Aorta (tissue), 5 donors: ENCODE results near the gene RYK. TPM values are rescaled to one million over a fixed set of nuclear protein-coding genes. Genes with fewer than 3 reads are reported as not detected.
"Not testable (repeated sequence)": the region's sequence is repeated elsewhere in the genome, so short reads cannot be mapped to it uniquely, and the experiment has no call there.

Experiments
- ATAC-seq: fragments of 200-7000 bp; cut with Tn5 transposase; one replicate; pipeline ENCODE4 v1.9.1; 2022; ENCODE audit warnings: moderate library complexity; ENCODE audit not compliant: low FRiP score
- DNase-seq, 2 donors: peaks; one replicate each; pipeline ENCODE4 v3.0.0-alpha.2; 2020
- H3K27ac ChIP-seq, 2 donors: one replicate each; pipeline ENCODE4 v1.5.1; 2013; ENCODE audit warnings: low read length in 2 of 2, mild to moderate bottlenecking in 2 of 2, moderate library complexity in 2 of 2, control low read depth in 1 of 2, inconsistent platforms in 1 of 2, low read depth in 1 of 2
- H3K27me3 ChIP-seq, 2 donors: one replicate each; pipeline ENCODE4 v1.6.1; 2013; ENCODE audit warnings: control low read depth in 1 of 2, low read length in 1 of 2, mild to moderate bottlenecking in 1 of 2, moderate library complexity in 1 of 2; ENCODE audit not compliant: insufficient read depth in 2 of 2, control insufficient read depth in 1 of 2
- H3K36me3 ChIP-seq, 2 donors: one replicate each; pipeline ENCODE4 v1.6.1; 2013; ENCODE audit warnings: control low read depth in 1 of 2, low read length in 1 of 2, mild to moderate bottlenecking in 1 of 2; ENCODE audit not compliant: insufficient read depth in 2 of 2, control insufficient read depth in 1 of 2
- H3K4me1 ChIP-seq, 2 donors: one replicate each; pipeline ENCODE4 v1.6.1; 2013; ENCODE audit warnings: low read length in 2 of 2, control low read depth in 1 of 2, mild to moderate bottlenecking in 1 of 2, moderate library complexity in 1 of 2; ENCODE audit not compliant: insufficient read depth in 2 of 2, control insufficient read depth in 1 of 2
- H3K4me3 ChIP-seq, 2 donors: one replicate each; pipeline ENCODE4 v1.5.1; 2013; ENCODE audit warnings: low read length in 2 of 2, control low read depth in 1 of 2, mild to moderate bottlenecking in 1 of 2
- H3K9me3 ChIP-seq: one replicate; pipeline ENCODE4 v1.6.1; 2013; ENCODE audit warnings: mild to moderate bottlenecking, low read length; ENCODE audit not compliant: control insufficient read depth
- WGBS, 2 donors: extraction: QIAGEN DNeasy Blood & Tissue Kit; methylation state at CpG; one replicate each; pipeline ENCODE4 v1.1.7; 2013; 5-methylcytosine and 5-hydroxymethylcytosine counted together
- intact Hi-C, 2 donors: fragments of 100-400 bp; cut with DNase I; formaldehyde crosslinking; loops; one replicate each; pipeline versions ENCODE4 v1.14.2 to v1.15.0; 2022
- polyA plus RNA-seq, 2 donors: library from polyadenylated mRNA; stranded (reverse); fragments of 200-250 nt; gene quantifications; one replicate each; pipeline ENCODE4 v1.2.3, GENCODE V29; 2013
- total RNA-seq, 2 donors: library from RNA; stranded (reverse); fragmentation: NEBNext Ultra II Directional; extraction: Animal tissue kit (Norgen Biotek cat#: 25700); gene quantifications; one replicate each; pipeline ENCODE4 v1.2.1, GENCODE V29; 2021
- donor health status: healthy with polysubstance abuse.
- donor health status: Bipolar disorder and iron deficiency.
- donor health status: DM: no; HTN: no; CAD: no.
- donor health status: DM: no; HTN: no; CAD: no.
- donor health status: DM: yes; HTN: yes; CAD: no.

Gene RYK
- total and polyA plus RNA-seq, 4 donors, result 35.9 to 73.5 (median 60.3) TPM

DNA sequence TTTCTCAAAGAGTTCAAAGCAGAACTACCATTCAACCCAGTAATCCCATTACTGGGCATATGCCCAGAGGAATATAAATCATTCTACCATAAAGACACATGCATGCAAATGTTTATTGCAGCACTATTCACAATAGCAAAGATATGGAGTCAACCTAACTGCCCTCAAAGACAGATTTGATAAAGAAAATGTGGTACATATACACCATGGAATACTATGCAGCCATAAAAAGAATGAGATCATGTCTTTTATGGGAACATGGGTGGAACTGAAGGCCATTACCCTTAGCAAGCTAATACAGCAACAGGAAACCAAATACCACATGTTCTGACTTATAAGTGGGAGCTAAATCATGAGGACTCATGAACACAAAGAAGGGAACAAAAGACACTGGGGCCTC, 24.5 kb upstream of the RYK start:
- DNase-seq, H3K9me3 ChIP-seq, H3K4me1 ChIP-seq, H3K27me3 ChIP-seq, H3K4me3 ChIP-seq, intact Hi-C loops, ATAC-seq, H3K36me3 ChIP-seq, H3K27ac ChIP-seq: not testable (repeated sequence)

DNA sequence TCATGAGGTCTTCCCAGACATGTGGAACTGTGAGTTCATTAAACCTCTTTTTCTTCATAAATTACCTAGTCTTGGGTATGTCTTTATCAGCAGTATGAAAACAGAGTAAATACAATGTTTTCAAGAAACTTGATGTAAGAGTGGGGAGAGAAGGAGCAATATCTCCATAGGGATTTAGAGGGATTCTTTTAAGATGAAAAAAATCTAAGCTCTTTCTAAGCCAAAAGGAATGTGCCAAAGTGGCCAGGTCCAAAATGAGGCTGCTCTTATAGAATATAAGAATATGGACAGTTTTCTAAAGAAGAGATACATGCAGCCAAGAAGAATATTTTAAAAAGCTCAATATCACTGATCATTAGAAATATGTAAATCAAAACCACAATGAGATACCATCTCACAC, 23.9 kb upstream of the RYK start:
- ATAC-seq, result no peak
- Histone ChIP-seq H3K4me1 (no peaks in the 10 kb centered on the region), H3K4me3 (no peak overlapping the region), H3K27ac (no peak overlapping the region), H3K9me3 (no peaks in the 10 kb centered on the region), H3K36me3 (no peaks in the 10 kb centered on the region), H3K27me3 (no peaks in the 10 kb centered on the region)
- no peak for DNase-seq
- intact Hi-C loops, result no loop called here

DNA sequence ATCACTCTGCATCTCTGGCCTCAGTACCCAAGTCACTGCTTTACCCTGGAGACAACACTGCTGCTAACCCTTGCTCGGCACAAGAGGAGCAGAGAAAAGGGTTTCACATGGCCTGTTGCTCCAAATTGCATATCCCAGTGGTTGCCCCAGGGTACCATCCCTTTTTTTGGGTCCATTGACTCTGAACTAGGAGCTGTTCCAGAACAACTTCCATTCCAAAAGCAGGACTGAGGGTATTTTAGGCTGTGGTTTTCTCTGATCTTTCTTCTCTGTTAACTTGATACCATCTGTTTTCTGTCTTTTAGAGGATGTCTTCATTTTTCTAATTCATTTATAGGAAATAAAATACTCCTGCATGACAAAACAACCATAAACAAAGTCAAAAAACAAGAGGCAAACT, 17.3 kb upstream of the RYK start:
- Histone ChIP-seq H3K9me3 (peaks cover 1% of the 10 kb centered on the region), H3K27ac (no peak overlapping the region), H3K36me3 (no peaks in the 10 kb centered on the region), H3K4me1 (no peaks in the 10 kb centered on the region), H3K27me3 (no peaks in the 10 kb centered on the region), H3K4me3 (no peak overlapping the region)
- ATAC-seq (no peak), DNase-seq (no peak)
- WGBS, 2 donors, result 75 to 95% methylated on average over 1 of the region's 1 CpG
- intact Hi-C loops, result no loop called here

DNA sequence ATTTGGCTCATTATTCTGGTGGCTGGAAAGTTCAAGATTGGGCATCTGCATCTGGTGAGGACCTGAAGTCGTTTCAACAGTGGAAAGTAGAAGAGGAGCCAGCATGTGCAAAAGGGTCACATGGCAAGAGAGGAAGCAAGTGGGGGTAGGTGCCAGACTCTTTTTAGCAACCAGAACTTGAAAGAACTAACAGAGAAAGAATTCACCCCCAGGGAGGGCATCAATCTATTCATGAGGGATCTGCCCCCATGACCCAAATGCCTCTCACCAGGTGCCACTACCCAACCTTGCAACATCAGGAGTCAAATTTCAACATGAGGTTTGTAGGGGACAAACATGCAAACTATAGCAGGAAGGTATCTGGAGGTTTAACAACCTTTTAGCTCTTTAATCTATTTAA, 10.3 kb upstream of the RYK start:
- ATAC-seq (no peak), DNase-seq (no peak)
- no peaks in the 10 kb centered on the region for H3K36me3 ChIP-seq
- WGBS, 2 donors, result 35 to 38% methylated on average over 1 of the region's 1 CpG
- H3K4me3 ChIP-seq, result no peak overlapping the region
- no peaks in the 10 kb centered on the region for H3K4me1 ChIP-seq
- H3K27me3 ChIP-seq, result no peaks in the 10 kb centered on the region
- no peaks in the 10 kb centered on the region for H3K9me3 ChIP-seq
- intact Hi-C loops, result no loop called here
- no peak overlapping the region for H3K27ac ChIP-seq

DNA sequence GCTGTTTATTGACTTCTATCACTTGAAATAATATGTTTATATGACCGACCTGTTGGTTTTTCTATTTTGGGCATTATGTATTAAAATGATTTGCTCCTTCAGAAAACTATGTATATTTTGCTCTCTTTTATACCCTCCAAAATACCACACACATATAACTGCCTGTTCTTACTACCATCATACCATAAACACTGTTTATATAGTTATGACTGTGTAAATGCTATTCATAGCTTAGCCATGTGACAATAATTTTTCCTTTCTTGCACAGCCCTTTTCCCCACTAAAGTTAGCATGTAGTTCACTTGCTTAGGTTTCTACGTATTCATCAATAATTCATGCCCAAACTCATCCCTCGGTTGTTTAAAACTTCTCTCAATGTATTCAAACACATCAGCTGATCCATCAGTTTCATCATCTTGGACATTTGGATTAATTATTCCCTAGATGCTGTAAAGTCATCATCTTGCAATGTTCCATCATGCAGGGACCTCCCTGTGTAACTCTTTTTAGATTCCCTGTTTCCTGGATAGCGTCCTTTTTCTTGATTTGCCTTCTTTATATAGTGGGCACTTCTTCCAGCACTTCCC, 8.2 kb upstream of the RYK start:
- Histone ChIP-seq H3K4me3 (no peak overlapping the region), H3K27me3 (no peaks in the 10 kb centered on the region), H3K4me1 (no peaks in the 10 kb centered on the region), H3K27ac (no peak overlapping the region), H3K9me3 (no peaks in the 10 kb centered on the region), H3K36me3 (no peaks in the 10 kb centered on the region)
- ATAC-seq (no peak), DNase-seq (no peak)
- intact Hi-C loops, result no loop called here
- WGBS, 2 donors, result 62 to 63% methylated on average over 4 of the region's 4 CpGs

DNA sequence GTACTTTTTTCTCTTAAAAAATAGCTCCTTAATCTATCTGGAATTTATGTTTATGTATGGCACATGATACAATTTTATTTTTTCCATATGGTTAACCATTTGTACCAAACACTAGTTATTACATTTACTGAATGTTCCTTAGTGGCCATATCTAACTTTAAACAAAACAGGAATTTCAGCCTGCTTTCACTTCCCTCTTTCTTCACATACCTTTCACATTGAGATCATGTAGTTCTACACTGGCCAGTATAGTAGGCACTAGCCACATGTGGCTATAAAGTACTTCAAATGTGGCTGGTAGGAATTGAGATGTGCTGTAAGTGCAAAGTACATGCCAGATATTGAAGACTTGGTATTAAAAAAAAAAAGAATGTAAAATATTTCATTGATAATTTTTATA, 4.7 kb upstream of the RYK start:
- Histone ChIP-seq H3K9me3 (no peaks in the 10 kb centered on the region), H3K27me3 (no peaks in the 10 kb centered on the region), H3K4me1 (peaks cover 0 to 5% of the 10 kb centered on the region in 2 donors), H3K4me3 (no peak overlapping the region), H3K36me3 (no peaks in the 10 kb centered on the region), H3K27ac (no peak overlapping the region)
- DNase-seq, result no peak
- intact Hi-C loops, result no loop called here
- no peak for ATAC-seq

DNA sequence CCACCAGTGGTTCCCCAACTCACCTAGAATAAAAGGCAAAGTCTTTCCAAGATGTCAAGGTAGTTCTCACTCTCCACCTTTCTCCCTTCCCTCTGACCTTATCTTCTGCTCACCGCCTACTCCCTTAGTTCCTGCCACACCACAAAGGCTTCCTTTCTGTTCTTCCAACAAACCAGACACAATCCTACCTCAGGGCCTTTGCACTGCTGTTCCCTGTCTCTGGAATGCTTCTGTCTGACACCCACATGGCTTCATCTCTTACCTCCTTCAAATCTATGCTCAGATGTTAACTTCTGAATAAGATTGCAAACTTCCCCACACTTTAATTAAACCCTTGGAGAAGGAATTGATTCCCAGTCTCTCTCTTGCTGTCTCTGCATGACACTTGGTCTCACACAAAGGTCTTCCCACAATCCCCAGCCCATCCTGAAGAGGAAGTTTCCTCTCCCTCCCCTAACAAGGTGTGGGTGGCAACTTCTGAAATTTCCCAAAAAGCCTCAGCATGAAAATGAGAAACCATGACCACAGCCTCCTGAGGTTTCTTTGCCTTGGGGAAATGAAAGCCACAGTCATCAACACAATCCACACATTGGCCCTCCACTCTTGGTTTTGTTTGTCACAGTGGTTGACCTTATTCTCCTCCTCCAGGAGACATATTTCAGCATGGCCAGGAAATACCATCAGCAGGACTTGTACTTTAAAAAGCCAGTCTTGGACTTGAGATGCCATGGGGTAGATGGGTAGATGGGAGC, 3.0 kb upstream of the RYK start:
- intact Hi-C loops, result loop anchor here in 1 of 2 donors (5.0 kb wide), 1 partner anchor 44 kb away; no protein-coding TSS in a partner anchor
- no peaks in the 10 kb centered on the region for H3K27me3 ChIP-seq
- H3K4me3 ChIP-seq, result no peak overlapping the region
- WGBS, 2 donors, result 91 to 94% methylated on average over 1 of the region's 1 CpG
- DNase-seq (no peak), ATAC-seq (no peak)
- no peaks in the 10 kb centered on the region for H3K36me3 ChIP-seq
- H3K4me1 ChIP-seq, result peaks cover 0 to 5% of the 10 kb centered on the region in 2 donors
- H3K9me3 ChIP-seq, result no peaks in the 10 kb centered on the region
- H3K27ac ChIP-seq, result no peak overlapping the region

DNA sequence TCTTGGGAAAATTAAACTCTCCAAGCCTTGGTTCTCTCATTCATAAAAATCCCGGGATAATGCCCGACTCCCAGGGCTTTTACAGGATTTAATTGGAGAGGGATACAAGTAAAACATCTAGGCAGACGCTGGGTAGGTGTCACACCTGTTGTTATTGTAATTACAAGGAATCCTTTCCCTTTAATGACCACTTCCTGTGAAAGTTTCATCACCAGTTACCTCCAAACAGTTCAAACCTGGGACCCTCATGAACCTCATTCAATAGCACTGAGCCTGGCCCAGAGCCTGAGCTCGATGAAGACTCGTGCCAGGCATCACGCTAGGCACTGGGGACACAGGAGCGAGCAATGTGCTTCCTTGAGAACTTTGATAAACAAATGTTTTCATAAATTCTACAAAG, 2.1 kb upstream of the RYK start:
- H3K4me1 ChIP-seq, result peaks cover 0 to 5% of the 10 kb centered on the region in 2 donors
- intact Hi-C loops, result loop anchor here in 1 of 2 donors (5.0 kb wide), 1 partner anchor 45 kb away; no protein-coding TSS in a partner anchor
- ATAC-seq (no peak), DNase-seq (no peak)
- no peaks in the 10 kb centered on the region for H3K36me3 ChIP-seq
- no peaks in the 10 kb centered on the region for H3K9me3 ChIP-seq
- WGBS, 2 donors, result 84% methylated on average over 7 of the region's 7 CpGs
- H3K27ac ChIP-seq, result peak overlapping the region in 1 of 2 donors; percentile 13
- H3K4me3 ChIP-seq, result no peak overlapping the region
- no peaks in the 10 kb centered on the region for H3K27me3 ChIP-seq

DNA sequence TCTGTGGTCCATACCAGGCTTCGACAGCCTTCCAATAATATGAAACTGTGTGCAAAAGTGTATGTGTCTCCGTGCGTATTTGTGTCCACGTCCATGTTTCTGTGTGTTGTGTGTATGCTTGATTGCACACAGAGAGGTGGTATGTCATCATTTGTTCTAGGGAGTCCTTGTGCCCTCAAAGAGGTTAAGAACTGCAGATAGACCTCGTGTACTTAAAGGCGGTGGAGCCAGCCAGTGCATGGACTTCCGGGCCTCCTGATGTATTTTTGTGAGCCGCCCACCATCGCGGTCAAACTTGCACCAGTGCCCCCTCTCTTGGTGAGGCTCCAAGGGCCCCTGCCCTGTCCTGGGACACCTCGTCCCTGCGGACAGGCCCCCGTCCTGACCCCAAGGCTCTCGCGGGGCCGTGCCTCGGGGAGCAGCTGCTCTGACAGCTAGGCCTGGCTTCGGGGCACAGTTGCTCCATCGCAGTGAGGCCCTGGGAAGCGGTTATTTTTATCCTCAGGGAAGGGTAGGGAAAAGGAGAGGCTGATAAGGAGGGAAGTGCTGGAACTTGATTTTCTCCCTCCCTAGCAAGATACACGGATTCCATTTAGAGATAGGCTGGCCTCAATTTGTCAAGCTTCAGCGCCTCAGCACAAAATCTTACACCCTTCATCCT, 1.2 kb upstream of the RYK start:
- Histone ChIP-seq H3K27me3 (no peaks in the 10 kb centered on the region), H3K27ac (peak overlapping the region in 1 of 2 donors; percentile 61), H3K36me3 (no peaks in the 10 kb centered on the region), H3K4me1 (peaks cover 0 to 5% of the 10 kb centered on the region in 2 donors), H3K9me3 (no peaks in the 10 kb centered on the region), H3K4me3 (no peak overlapping the region)
- DNase-seq (peak in 1 of 2 donors; percentile 44), ATAC-seq (no peak)
- intact Hi-C loops, result loop anchor here in 1 of 2 donors (5.0 kb wide), 1 partner anchor 45 kb away; no protein-coding TSS in a partner anchor
- WGBS, 2 donors, result 46 to 52% methylated on average over 22 of the region's 22 CpGs
